GM12891 (cell line): ENCODE results near the gene SHB.

Source experiments
- PAX5 ChIP-seq: IDR thresholded peaks from 2 replicates; pipeline ENCODE4 v1.6.1; 2011; ENCODE audit warnings: low read length, moderate library complexity, mild to moderate bottlenecking; ENCODE audit not compliant: insufficient read depth, severe bottlenecking
- POLR2A ChIP-seq: IDR thresholded peaks from 2 replicates; pipeline ENCODE4 v1.6.1; 2011; ENCODE audit warnings: low read depth, low read length, control low read depth
- POLR2AphosphoS5 ChIP-seq: IDR thresholded peaks from 2 replicates; pipeline ENCODE4 v1.6.1; 2011; ENCODE audit warnings: low read depth, low read length, control low read depth
- POU2F2 ChIP-seq: IDR thresholded peaks from 2 replicates; pipeline ENCODE4 v1.6.1; 2011; ENCODE audit warnings: low read depth, mild to moderate bottlenecking, control low read depth, low read length, moderate library complexity
- SPI1 ChIP-seq: IDR thresholded peaks from 2 replicates; pipeline ENCODE4 v1.6.1; 2011; ENCODE audit warnings: low read depth, low read length, control low read depth
- TAF1 ChIP-seq: IDR thresholded peaks from 2 replicates; pipeline ENCODE4 v1.6.1; 2011; ENCODE audit warnings: low read depth, low read length, control low read depth

DNA sequence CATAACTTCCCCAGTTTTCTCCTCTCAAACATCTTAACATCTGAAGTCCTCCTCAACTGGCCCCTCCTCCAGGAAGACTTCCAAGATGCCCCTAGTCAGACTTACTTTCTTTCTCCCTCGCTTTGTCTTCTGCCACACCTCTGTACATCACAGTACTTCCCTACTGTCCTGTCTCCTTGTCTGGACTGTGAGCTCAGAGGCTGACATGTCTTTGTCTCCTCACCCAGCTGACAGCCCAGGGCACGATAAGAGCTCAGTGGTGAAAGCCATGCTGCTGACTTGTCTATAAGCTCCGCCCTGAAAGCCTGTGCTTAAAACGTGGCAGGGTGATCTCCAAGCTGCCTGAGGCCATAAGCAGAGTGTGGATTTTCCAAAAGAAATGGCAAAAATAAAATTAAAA, 132.1 kb downstream of the SHB start:
- TF ChIP-seq POLR2AphosphoS5: no peak
- TF ChIP-seq POLR2A: no peak
- no peak for TF ChIP-seq TAF1
- TF ChIP-seq PAX5: no peak
- no peak for TF ChIP-seq POU2F2
- no peak for TF ChIP-seq SPI1
